Thoracic aorta (tissue), 2 donors: ENCODE measurements around the gene CSKMT. TPM values are rescaled to one million over a fixed set of nuclear protein-coding genes. Genes with fewer than 3 reads are reported as not detected.

Source experiments
- ATAC-seq: fragments of 150-250 bp; one replicate; pipeline ENCODE4 v1.8.0; 2017; ENCODE audit warnings: low read depth; ENCODE audit not compliant: insufficient number of reproducible peaks, low FRiP score
- DNase-seq: peaks from one replicate; pipeline ENCODE4 v3.0.0-alpha.2; 2020; ENCODE audit warnings: low spot score
- H3K27ac ChIP-seq, 2 donors: fragments of 200-600 bp; sonication (generic); 1 replicate in 1 of 2; 2 replicates in 1 of 2; pipeline ENCODE4 v1.5.1; 2016; ENCODE audit warnings: mild to moderate bottlenecking in 2 of 2, moderate library complexity in 2 of 2
- H3K27me3 ChIP-seq: fragments of 200-600 bp; sonication (generic); replicated peaks from 2 replicates; pipeline ENCODE4 v1.6.0; 2016; ENCODE audit warnings: mild to moderate bottlenecking; ENCODE audit not compliant: insufficient read depth
- H3K36me3 ChIP-seq: fragments of 200-600 bp; sonication (generic); one replicate; pipeline ENCODE4 v1.5.1; 2016
- H3K4me1 ChIP-seq, 2 donors: fragments of 200-600 bp; sonication (generic); 1 replicate in 1 of 2; 2 replicates in 1 of 2; pipeline versions ENCODE4 v1.5.1 to v1.6.0; 2016; ENCODE audit warnings: low read depth in 2 of 2, mild to moderate bottlenecking in 1 of 2; ENCODE audit not compliant: control insufficient read depth in 1 of 2
- H3K4me3 ChIP-seq: fragments of 200-600 bp; sonication (generic); 2 replicates; pipeline ENCODE4 v1.5.1; 2016; ENCODE audit warnings: mild to moderate bottlenecking
- H3K9me3 ChIP-seq: fragments of 200-600 bp; sonication (generic); 2 replicates; pipeline ENCODE4 v1.5.1; 2016
- total RNA-seq, 2 donors: library from RNA; depleted of rRNA; stranded (reverse); fragments of >200 nt; gene quantifications; one replicate each; pipeline versions ENCODE4 v1.1.0 to v1.2.3, GENCODE V29; 2016
- TF ChIP-seq, protein P1 (sequence below): fragments of 200-600 bp; sonication (generic); IDR thresholded peaks from one replicate; pipeline ENCODE4 v1.5.1; 2019; ENCODE audit warnings: antibody characterized with exemption

The CSKMT gene
- total RNA-seq, 2 donors from 2014 or later, result 1.5 to 2.9 TPM

DNA sequence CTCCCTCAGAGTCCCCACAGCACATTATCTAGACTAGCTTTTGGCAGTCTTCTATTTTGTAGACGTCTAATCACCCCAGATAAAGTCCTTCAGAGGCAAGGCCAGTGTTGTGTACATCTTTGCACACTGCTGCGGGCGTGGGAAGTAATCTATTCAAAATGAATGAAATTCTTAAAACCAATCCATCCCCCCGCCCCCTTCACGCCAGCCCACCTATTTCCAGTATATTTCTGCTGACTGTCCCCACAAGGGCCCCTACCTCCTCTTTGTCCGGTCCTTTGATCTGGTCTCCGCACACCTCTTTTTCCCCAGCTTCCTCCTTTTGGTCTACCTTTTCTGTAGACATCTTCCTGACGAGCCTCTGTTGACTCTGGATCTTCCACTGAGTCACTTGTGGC lies 41.7 kb downstream of the CSKMT start:
- ATAC-seq, result no peak
- TF ChIP-seq, protein P1, sequence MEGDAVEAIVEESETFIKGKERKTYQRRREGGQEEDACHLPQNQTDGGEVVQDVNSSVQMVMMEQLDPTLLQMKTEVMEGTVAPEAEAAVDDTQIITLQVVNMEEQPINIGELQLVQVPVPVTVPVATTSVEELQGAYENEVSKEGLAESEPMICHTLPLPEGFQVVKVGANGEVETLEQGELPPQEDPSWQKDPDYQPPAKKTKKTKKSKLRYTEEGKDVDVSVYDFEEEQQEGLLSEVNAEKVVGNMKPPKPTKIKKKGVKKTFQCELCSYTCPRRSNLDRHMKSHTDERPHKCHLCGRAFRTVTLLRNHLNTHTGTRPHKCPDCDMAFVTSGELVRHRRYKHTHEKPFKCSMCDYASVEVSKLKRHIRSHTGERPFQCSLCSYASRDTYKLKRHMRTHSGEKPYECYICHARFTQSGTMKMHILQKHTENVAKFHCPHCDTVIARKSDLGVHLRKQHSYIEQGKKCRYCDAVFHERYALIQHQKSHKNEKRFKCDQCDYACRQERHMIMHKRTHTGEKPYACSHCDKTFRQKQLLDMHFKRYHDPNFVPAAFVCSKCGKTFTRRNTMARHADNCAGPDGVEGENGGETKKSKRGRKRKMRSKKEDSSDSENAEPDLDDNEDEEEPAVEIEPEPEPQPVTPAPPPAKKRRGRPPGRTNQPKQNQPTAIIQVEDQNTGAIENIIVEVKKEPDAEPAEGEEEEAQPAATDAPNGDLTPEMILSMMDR, result no peak
- H3K27me3 ChIP-seq, result no peaks in the 10 kb centered on the region
- no peaks in the 10 kb centered on the region for H3K9me3 ChIP-seq
- H3K4me1 ChIP-seq, result peaks cover 12 to 44% of the 10 kb centered on the region in 2 donors
- H3K4me3 ChIP-seq, result peak overlapping the region; percentile 82
- H3K27ac ChIP-seq, result peak overlapping the region; percentile 59 to 62
- H3K36me3 ChIP-seq, result peaks cover 10% of the 10 kb centered on the region
- DNase-seq, result no peak

DNA sequence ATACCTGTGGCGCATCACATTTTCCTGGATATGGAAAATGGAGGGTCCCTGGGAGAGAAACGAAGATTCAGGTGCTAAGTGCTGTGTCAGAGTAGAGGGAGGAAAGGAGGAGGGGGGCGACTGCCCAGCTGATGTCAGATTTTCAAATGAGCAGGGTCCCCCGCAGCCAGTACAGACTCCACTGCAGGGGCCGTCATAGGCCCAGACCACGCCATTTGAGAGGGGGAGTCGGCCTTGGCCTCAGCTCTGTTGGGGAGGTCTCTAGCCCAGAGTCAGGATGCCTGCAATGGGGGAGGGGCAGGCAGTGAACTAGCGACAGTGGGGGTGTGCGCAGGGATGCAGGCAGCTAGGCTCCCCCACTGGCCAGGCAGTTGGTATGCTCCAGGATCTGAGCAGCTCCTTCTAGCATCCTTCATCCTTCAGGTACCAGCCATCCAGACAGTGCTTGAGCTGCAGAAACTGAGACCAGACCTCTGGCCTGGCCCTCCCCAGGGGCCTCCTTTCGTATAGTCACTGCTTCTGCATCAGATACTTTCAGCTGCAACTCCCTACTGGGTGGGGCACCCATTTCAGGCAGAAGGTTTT lies 42.3 kb downstream of the CSKMT start, which contains the start of the genes BSCL2 and GNG3:
Gene BSCL2, minus strand, starts transcription at position 148 of the 585 bp plus-strand sequence. CDS start 229 bp downstream, outside the sequence.
Gene GNG3, plus strand, starts transcription at position 400 of the 585 bp plus-strand sequence. CDS start 620 bp downstream, outside the sequence.
- TF ChIP-seq, protein P1, result no peak
- peaks cover 12 to 44% of the 10 kb centered on the region in 2 donors for H3K4me1 ChIP-seq
- no peak for ATAC-seq

DNA sequence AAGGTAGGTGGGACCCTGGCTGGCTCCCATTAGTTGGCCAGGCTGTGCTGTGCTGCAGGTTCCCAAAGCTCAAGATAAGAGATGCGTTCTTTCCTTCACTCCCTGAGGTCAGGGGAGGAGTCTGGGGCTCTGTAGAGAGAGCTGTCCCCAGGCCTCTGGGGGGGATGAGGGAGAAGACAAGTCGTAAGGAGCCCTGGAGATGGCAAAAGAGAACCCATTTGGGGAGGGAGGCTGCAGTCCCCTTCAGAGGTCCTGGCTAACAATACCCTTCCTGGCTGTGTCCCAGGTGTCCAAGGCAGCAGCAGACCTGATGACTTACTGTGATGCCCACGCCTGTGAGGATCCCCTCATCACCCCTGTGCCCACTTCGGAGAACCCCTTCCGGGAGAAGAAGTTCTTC lies 43.3 kb downstream of the CSKMT start:
- no peak for ATAC-seq
- no peaks in the 10 kb centered on the region for H3K9me3 ChIP-seq
- H3K27me3 ChIP-seq, result no peaks in the 10 kb centered on the region
- peak overlapping the region; percentile 71 for H3K4me3 ChIP-seq
- no peak for DNase-seq
- peak overlapping the region in 1 of 2 donors; percentile 89 for H3K27ac ChIP-seq
- TF ChIP-seq, protein P1, result no peak
- peaks cover 10% of the 10 kb centered on the region for H3K36me3 ChIP-seq
- H3K4me1 ChIP-seq, result peaks cover 12 to 44% of the 10 kb centered on the region in 2 donors

More for the DNA sequence above, 42.3 kb downstream of the CSKMT start, which contains the start of the genes BSCL2 and GNG3:
- H3K36me3 ChIP-seq, result peaks cover 10% of the 10 kb centered on the region
- peak within 1 kb of the TSS; percentile 59 to 62 for H3K27ac ChIP-seq
- H3K4me3 ChIP-seq, result peak within 1 kb of the TSS; percentile 82
- no peak for DNase-seq
- H3K27me3 ChIP-seq, result no peaks in the 10 kb centered on the region
- H3K9me3 ChIP-seq, result no peaks in the 10 kb centered on the region

DNA sequence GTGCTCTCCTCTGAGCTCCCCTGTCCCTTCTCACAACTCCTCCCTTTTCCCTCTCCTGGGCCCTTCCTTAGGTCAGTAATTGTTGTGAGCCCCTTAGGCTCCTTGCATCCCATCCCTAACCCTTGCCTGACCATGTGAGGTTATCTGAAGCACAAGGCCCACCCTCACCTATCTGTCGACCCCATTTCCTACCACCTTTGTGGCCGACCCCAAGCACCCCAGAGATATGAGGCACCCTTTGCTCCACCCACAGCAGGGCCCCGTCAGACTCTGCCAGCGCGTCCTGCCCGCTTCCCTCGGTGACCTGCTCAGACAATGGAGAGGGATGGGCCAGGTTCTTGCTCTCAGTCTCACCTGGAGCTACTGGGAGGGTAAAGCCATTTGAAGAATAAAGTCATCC lies 43.7 kb downstream of the CSKMT start:
- ATAC-seq, result no peak
- Histone ChIP-seq H3K27ac (peak overlapping the region; percentile 89 to 97), H3K36me3 (peaks cover 10% of the 10 kb centered on the region), H3K27me3 (no peaks in the 10 kb centered on the region), H3K9me3 (no peaks in the 10 kb centered on the region), H3K4me1 (peaks cover 12 to 44% of the 10 kb centered on the region in 2 donors), H3K4me3 (peak overlapping the region; percentile 71)
- TF ChIP-seq, protein P1, result no peak
- DNase-seq, result no peak

DNA sequence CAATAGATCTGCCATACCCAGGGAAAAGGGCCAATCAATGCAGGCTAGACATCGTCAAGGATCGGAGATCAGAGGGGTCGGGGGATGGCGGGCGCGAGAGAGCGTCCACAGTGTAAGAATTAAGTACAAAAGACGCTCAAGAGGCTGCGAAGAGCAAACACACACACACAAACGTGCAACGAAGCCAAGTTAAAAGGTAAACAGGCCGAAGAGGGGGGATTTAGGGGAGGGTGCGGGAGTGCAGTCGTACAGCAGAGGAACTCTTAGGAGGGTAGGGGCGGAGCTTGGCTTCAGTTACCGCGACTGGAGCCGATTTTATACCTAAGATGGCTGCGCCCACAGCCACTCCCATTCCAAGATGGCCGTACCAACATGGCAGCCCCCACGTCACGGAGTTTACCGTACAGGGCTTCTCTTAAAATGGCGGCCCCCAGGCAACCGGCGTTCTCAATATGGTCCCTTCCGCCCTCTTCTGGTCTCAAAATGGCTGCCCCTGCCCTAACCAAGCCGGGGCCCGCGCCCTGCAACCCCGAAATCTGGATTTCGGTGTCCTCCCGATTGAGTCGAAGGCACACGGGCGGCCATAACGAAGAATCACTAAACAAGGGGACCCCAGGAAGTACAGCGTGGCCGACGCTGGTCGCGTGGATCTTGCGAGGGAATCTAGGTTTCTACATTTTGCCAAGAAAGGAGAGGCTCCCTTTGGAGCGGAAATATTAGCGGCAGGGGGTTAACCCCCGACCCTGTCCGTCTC lies 44.3 kb downstream of the CSKMT start:
- peak; percentile 76 for ATAC-seq
- TF ChIP-seq, protein P1, result no peak
- peaks cover 12 to 44% of the 10 kb centered on the region in 2 donors for H3K4me1 ChIP-seq

More for the DNA sequence above, 44.3 kb downstream of the CSKMT start:
- Histone ChIP-seq H3K27ac (peak overlapping the region; percentile 89 to 97), H3K9me3 (no peaks in the 10 kb centered on the region), H3K27me3 (no peaks in the 10 kb centered on the region), H3K4me3 (peak overlapping the region; percentile 71), H3K36me3 (peaks cover 14% of the 10 kb centered on the region)
- peak; percentile 97 for DNase-seq
